BE2C (cell line): ENCODE results near the gene ZNF227.

Source experiments
- DNase-seq: peaks from one replicate; pipeline ENCODE4 v3.0.0-alpha.2; 2020
- H3K27me3 ChIP-seq: fragments of 250-450 bp; sonication (Bioruptor Pico); 2 replicates; pipeline ENCODE4 v1.5.1; 2020; ENCODE audit warnings: mild to moderate bottlenecking
- H3K36me3 ChIP-seq: fragments of 250-450 bp; sonication (Bioruptor Pico); 2 replicates; pipeline ENCODE4 v1.5.1; 2020; ENCODE audit warnings: mild to moderate bottlenecking
- H3K4me1 ChIP-seq: fragments of 250-450 bp; sonication (Bioruptor Pico); 2 replicates; pipeline ENCODE4 v1.5.1; 2020
- H3K4me3 ChIP-seq: 2 replicates; pipeline ENCODE4 v1.5.1; 2011; ENCODE audit warnings: low read depth, low read length
- H3K9me3 ChIP-seq: fragments of 250-450 bp; sonication (Bioruptor Pico); 2 replicates; pipeline ENCODE4 v1.5.1; 2020
- CTCF ChIP-seq: IDR thresholded peaks from 2 replicates; pipeline ENCODE4 v1.5.1; 2012; ENCODE audit warnings: mild to moderate bottlenecking, low read depth, low read length

ZNF227 gene

GRCh38 chr19:44258136-44258535 is 45.8 kb downstream of the ZNF227 start:
- Histone ChIP-seq H3K27me3 (no peaks in the 10 kb centered on the region), H3K9me3 (no peaks in the 10 kb centered on the region), H3K4me1 (no peaks in the 10 kb centered on the region), H3K36me3 (no peaks in the 10 kb centered on the region), H3K4me3 (no peak overlapping the region)
- no peak for DNase-seq
- no peak for TF ChIP-seq CTCF

GRCh38 chr19:44258835-44259413 is 46.6 kb downstream of the ZNF227 start:
- no peak for DNase-seq
- Histone ChIP-seq H3K27me3 (no peaks in the 10 kb centered on the region), H3K4me1 (no peaks in the 10 kb centered on the region), H3K9me3 (no peaks in the 10 kb centered on the region), H3K36me3 (no peaks in the 10 kb centered on the region), H3K4me3 (no peak overlapping the region)
- no peak for TF ChIP-seq CTCF

- Histone ChIP-seq H3K4me1 (no peaks in the 10 kb centered on the region), H3K27me3 (no peaks in the 10 kb centered on the region), H3K4me3 (peak overlapping the region; percentile 74), H3K36me3 (no peaks in the 10 kb centered on the region), H3K9me3 (no peaks in the 10 kb centered on the region)
- TF ChIP-seq CTCF: no peak
- no peak for DNase-seq
Measured at GRCh38 chr19:44260343-44260681, 48.0 kb downstream of the ZNF227 start.

GRCh38 chr19:44260695-44261446 is 48.5 kb downstream of the ZNF227 start:
- H3K27me3 ChIP-seq: no peaks in the 10 kb centered on the region
- no peaks in the 10 kb centered on the region for H3K36me3 ChIP-seq
- TF ChIP-seq CTCF: no peak

GRCh38 chr19:44277331-44277730 is 65.0 kb downstream of the ZNF227 start:
- H3K9me3 ChIP-seq: no peaks in the 10 kb centered on the region; the same call in 1 of the 2 replicates
- H3K4me1 ChIP-seq: no peaks in the 10 kb centered on the region
- no peaks in the 10 kb centered on the region for H3K27me3 ChIP-seq
- no peak for TF ChIP-seq CTCF
- H3K4me3 ChIP-seq: no peak overlapping the region
- DNase-seq: no peak
- no peaks in the 10 kb centered on the region for H3K36me3 ChIP-seq

More at GRCh38 chr19:44260695-44261446, 48.5 kb downstream of the ZNF227 start:
- Histone ChIP-seq H3K4me1 (no peaks in the 10 kb centered on the region), H3K4me3 (peak overlapping the region; percentile 74; the same call in 1 of the 2 replicates), H3K9me3 (no peaks in the 10 kb centered on the region)
- DNase-seq: no peak

- H3K9me3 ChIP-seq: no peaks in the 10 kb centered on the region; the same call in 1 of the 2 replicates
- TF ChIP-seq CTCF: no peak
- H3K36me3 ChIP-seq: no peaks in the 10 kb centered on the region
- no peaks in the 10 kb centered on the region for H3K4me1 ChIP-seq
- no peaks in the 10 kb centered on the region for H3K27me3 ChIP-seq
- no peak for DNase-seq
- H3K4me3 ChIP-seq: no peak overlapping the region
Measured at GRCh38 chr19:44278181-44278690, 65.9 kb downstream of the ZNF227 start.
